GM23248 (cell line): ENCODE data around the gene ZNF32. TPM values are rescaled to one million over a fixed set of nuclear protein-coding genes. Genes with fewer than 3 reads are reported as not detected.

Experiments
- DNase-seq: peaks from one replicate; pipeline ENCODE4 v3.0.0-alpha.2; 2015
- H2AFZ ChIP-seq: fragments of 200-600 bp; sonication (generic); 2 replicates; pipeline ENCODE4 v1.6.1; 2016; ENCODE audit warnings: antibody characterized with exemption
- H3F3A ChIP-seq: fragments of 200-600 bp; sonication (generic); 2 replicates; pipeline ENCODE4 v1.6.1; 2016; ENCODE audit warnings: mild to moderate bottlenecking, antibody characterized with exemption, mixed run types; ENCODE audit not compliant: insufficient read depth
- H3K27ac ChIP-seq: fragments of 200-600 bp; sonication (generic); 2 replicates; pipeline ENCODE4 v1.5.1; 2016; ENCODE audit warnings: mild to moderate bottlenecking
- H3K27me3 ChIP-seq: fragments of 200-600 bp; sonication (generic); replicated peaks from 2 replicates; pipeline ENCODE4 v1.6.1; 2016; ENCODE audit warnings: mild to moderate bottlenecking; ENCODE audit not compliant: insufficient read depth
- H3K36me3 ChIP-seq: fragments of 200-600 bp; sonication (generic); 2 replicates; pipeline ENCODE4 v1.6.1; 2016; ENCODE audit warnings: low read depth, mild to moderate bottlenecking
- H3K4me1 ChIP-seq: fragments of 200-600 bp; sonication (generic); 2 replicates; pipeline ENCODE4 v1.6.1; 2016; ENCODE audit warnings: mild to moderate bottlenecking; ENCODE audit not compliant: insufficient read depth
- H3K4me2 ChIP-seq: fragments of 200-600 bp; sonication (generic); one replicate; pipeline ENCODE4 v1.6.1; 2016; ENCODE audit warnings: mild to moderate bottlenecking; ENCODE audit not compliant: unreplicated experiment
- H3K4me3 ChIP-seq: fragments of 200-600 bp; sonication (generic); 2 replicates; pipeline ENCODE4 v1.5.1; 2016; ENCODE audit warnings: mild to moderate bottlenecking
- H3K79me2 ChIP-seq: fragments of 200-600 bp; sonication (generic); 2 replicates; pipeline ENCODE4 v1.6.1; 2016; ENCODE audit warnings: mild to moderate bottlenecking; ENCODE audit not compliant: insufficient read depth
- H3K9ac ChIP-seq: fragments of 200-600 bp; sonication (generic); 2 replicates; pipeline ENCODE4 v1.6.1; 2016; ENCODE audit warnings: mild to moderate bottlenecking
- H3K9me2 ChIP-seq: fragments of 200-600 bp; sonication (generic); 2 replicates; pipeline ENCODE4 v1.6.1; 2016; ENCODE audit warnings: mixed run types, mild to moderate bottlenecking, moderate library complexity; ENCODE audit not compliant: insufficient read depth
- H3K9me3 ChIP-seq: fragments of 200-600 bp; sonication (generic); one replicate; pipeline ENCODE4 v1.6.1; 2017; ENCODE audit warnings: low read depth
- H4K20me1 ChIP-seq: fragments of 200-600 bp; sonication (generic); 2 replicates; pipeline ENCODE4 v1.6.0; 2016; ENCODE audit not compliant: insufficient read depth
- EZH2 ChIP-seq: fragments of 200-600 bp; sonication (generic); IDR thresholded peaks from 2 replicates; pipeline ENCODE4 v1.6.1; 2018; ENCODE audit warnings: antibody characterized with exemption, mild to moderate bottlenecking; ENCODE audit not compliant: insufficient read depth, poor library complexity, severe bottlenecking
- EZH2phosphoT487 ChIP-seq: fragments of 200-600 bp; sonication (generic); IDR thresholded peaks from 2 replicates; pipeline ENCODE4 v1.6.1; 2018; ENCODE audit warnings: antibody characterized with exemption, moderate library complexity, mild to moderate bottlenecking, low read depth; ENCODE audit not compliant: insufficient read depth
- WGBS, 2 experiments: methylation state at CpG; one replicate each; pipeline ENCODE4 v1.1.6; 2015 to 2017; ENCODE audit warnings: low lambda C conversion rate in 2 of 2, low coverage in 1 of 2; ENCODE audit errors: missing lambda C conversion rate in 2 of 2; 5-methylcytosine and 5-hydroxymethylcytosine counted together
- in situ Hi-C: fragments of 300-500 bp; cut with MboI; formaldehyde crosslinking; loops from 2 replicates; pipeline ENCODE4 v1.15.0; 2020
- polyA plus RNA-seq: library from polyadenylated mRNA; unstranded; fragments of >200 nt; fragmentation: Nextera tagmentation; extraction: Ambion mirVana; gene quantifications from 2 replicates; pipeline ENCODE4 v1.2.1, GENCODE V29; 2016
- total RNA-seq: library from RNA; depleted of rRNA; stranded (reverse); fragments of >200 nt; shearing (Covaris generic); gene quantifications from 2 replicates; pipeline ENCODE4 v1.2.3, GENCODE V29; 2014

Gene ZNF32
- total and polyA plus RNA-seq, 2 experiments from 2014 or later: 24.6 to 42.1 TPM

DNA sequence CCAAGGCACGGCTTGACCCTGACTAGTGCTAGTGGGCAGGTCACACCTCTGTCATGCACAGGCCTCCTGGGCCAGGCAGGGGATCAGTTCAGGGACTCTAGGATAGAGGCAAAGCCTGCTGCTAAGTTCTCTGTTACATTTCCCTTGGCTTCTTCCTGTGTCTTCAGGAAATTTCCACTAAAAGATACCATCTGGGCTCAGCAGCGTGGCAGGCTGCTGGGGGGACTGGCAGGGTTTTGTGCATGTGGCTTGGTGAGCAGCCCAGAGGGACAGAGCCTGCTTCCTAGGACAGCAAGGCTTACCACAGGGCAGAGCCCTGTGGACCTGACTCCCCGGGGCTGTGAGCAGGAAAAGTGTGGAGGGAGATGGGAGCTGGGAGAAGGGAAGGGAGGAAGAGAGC, 20.7 kb upstream of the ZNF32 start:
- H3K27ac ChIP-seq: no peak overlapping the region
- no peak overlapping the region for H3K4me3 ChIP-seq
- no peaks in the 10 kb centered on the region for H3K9me2 ChIP-seq
- no peaks in the 10 kb centered on the region for H3K36me3 ChIP-seq
- no peaks in the 10 kb centered on the region for H3K27me3 ChIP-seq
- TF ChIP-seq EZH2phosphoT487 (no peak), EZH2 (no peak)
- no peak overlapping the region for H2AFZ ChIP-seq
- in situ Hi-C loops: loop anchor here (25.0 kb wide), 2 partner anchors 968 to 1318 kb away; partner anchors contain the start of gene DEPP1
- no peaks in the 10 kb centered on the region for H3K79me2 ChIP-seq
- H3K4me1 ChIP-seq: peaks cover 3% of the 10 kb centered on the region; the same call in 1 of the 2 replicates
- H3K9ac ChIP-seq: no peak overlapping the region
- H3F3A ChIP-seq: no peaks in the 10 kb centered on the region
- H4K20me1 ChIP-seq: no peaks in the 10 kb centered on the region
- DNase-seq: no peak
- no peaks in the 10 kb centered on the region for H3K9me3 ChIP-seq
- no peak overlapping the region for H3K4me2 ChIP-seq
- 65 to 78% methylated on average over 3 of the region's 3 CpGs for WGBS, 2 experiments

DNA sequence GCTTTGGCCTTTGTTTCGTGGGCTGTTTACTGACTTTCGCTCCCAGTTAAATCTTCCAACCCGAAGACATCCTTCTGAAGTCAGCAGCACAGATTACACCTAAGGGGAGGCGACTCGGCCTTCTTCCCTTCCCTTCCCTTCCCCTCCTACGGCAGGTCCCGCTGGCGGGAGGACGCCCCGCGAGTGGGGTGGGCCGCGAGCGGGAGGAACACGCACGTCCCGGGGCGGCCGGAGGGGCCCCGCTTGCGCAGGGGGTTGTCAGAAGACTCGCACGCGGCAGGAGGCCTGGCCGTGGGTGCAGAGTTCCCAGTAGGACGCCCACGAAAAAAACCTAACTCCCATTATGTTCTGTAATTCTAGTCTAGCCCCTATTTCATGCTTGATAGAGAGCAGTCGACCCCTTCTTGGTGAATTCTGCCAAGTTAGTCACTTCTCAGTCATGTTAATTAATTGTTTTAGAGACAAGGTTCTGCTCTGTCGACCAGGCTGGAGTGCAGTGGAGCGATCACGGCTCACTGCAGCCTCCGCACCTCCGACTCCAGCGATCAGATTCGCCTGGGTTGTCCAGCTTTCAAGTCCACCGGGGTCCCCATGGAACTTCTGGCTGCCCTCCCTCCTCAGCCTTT, 19.2 kb upstream of the ZNF32 start:
- TF ChIP-seq EZH2 (no peak), EZH2phosphoT487 (no peak)
- Histone ChIP-seq H3K27ac (no peak overlapping the region), H3K9me3 (no peaks in the 10 kb centered on the region), H3K36me3 (no peaks in the 10 kb centered on the region), H3K4me1 (peaks cover 3% of the 10 kb centered on the region; the same call in 1 of the 2 replicates), H3F3A (no peaks in the 10 kb centered on the region), H3K9me2 (no peaks in the 10 kb centered on the region), H3K9ac (peak overlapping the region; percentile 48; the same call in 1 of the 2 replicates), H3K79me2 (no peaks in the 10 kb centered on the region), H3K4me3 (peak overlapping the region; percentile 51; the same call in 1 of the 2 replicates), H2AFZ (peak overlapping the region; percentile 80), H4K20me1 (no peaks in the 10 kb centered on the region), H3K27me3 (no peaks in the 10 kb centered on the region), H3K4me2 (peak overlapping the region; percentile 65)
- WGBS, 2 experiments: 85 to 91% methylated on average over 19 to 36 of the region's 36 CpGs
- in situ Hi-C loops: loop anchor here (25.0 kb wide), 2 partner anchors 969 to 1319 kb away; partner anchors contain the start of gene DEPP1
- no peak for DNase-seq

DNA sequence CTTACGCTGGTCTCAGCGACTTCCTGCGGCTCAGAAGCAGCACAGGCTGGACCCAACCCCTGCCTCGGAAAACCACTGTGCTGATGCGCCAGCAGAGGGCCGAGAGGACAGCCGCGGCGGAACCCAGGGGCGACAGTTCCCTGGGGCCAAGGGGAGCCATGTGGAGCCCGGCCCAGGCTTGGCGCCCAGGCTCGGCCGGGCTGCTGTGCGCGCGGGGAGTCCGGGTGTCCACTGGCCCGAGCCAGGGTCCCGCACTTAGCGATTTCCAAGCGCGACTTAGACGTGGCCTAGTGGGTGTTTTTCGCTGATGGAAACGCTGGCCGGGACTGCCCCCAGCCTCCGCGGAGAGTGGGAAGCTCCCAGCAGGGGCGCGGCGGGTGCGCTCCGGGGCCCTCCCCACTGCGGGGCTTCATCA, 18.6 kb upstream of the ZNF32 start:
- Histone ChIP-seq H3K36me3 (no peaks in the 10 kb centered on the region), H3F3A (no peaks in the 10 kb centered on the region), H3K4me1 (peaks cover 3% of the 10 kb centered on the region; the same call in 1 of the 2 replicates), H3K9me3 (no peaks in the 10 kb centered on the region), H3K27ac (no peak overlapping the region), H4K20me1 (no peaks in the 10 kb centered on the region), H3K9ac (peak overlapping the region; percentile 48; the same call in 1 of the 2 replicates), H3K4me3 (peak overlapping the region; percentile 51), H2AFZ (peak overlapping the region; percentile 80), H3K4me2 (peak overlapping the region; percentile 65), H3K27me3 (no peaks in the 10 kb centered on the region), H3K79me2 (no peaks in the 10 kb centered on the region), H3K9me2 (no peaks in the 10 kb centered on the region)
- in situ Hi-C loops: loop anchor here (25.0 kb wide), 2 partner anchors 970 to 1320 kb away; partner anchors contain the start of gene DEPP1
- DNase-seq: peak; percentile 67
- TF ChIP-seq EZH2phosphoT487 (no peak), EZH2 (no peak)
- 7 to 10% methylated on average over 26 to 35 of the region's 35 CpGs for WGBS, 2 experiments

DNA sequence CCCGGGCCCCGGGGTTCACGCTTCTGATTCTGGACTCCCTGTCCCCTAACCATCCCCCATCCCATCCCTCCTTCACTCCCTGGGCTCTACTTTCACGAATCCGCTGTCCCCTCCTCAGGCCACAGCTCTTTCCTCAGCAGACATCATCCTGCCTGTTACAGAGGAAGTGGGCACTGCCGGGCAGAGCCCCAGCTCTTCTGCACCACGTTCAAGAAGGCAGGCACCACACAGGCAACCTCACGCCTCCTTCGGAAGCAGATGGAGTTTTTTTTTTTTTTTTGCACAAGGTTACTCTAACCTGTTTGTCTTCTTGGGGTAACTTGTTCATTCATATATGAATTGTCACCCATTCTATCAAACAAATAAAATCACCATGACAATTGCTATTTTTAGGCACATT, 17.9 kb upstream of the ZNF32 start:
- in situ Hi-C loops: loop anchor here (25.0 kb wide), 2 partner anchors 971 to 1321 kb away; partner anchors contain the start of gene DEPP1
- H3F3A ChIP-seq: no peaks in the 10 kb centered on the region
- H3K4me3 ChIP-seq: no peak overlapping the region
- 88 to 92% methylated on average over 8 to 9 of the region's 9 CpGs for WGBS, 2 experiments
- H3K9me2 ChIP-seq: no peaks in the 10 kb centered on the region
- TF ChIP-seq EZH2phosphoT487 (no peak), EZH2 (no peak)
- H3K79me2 ChIP-seq: no peaks in the 10 kb centered on the region
- no peak overlapping the region for H3K9ac ChIP-seq
- H2AFZ ChIP-seq: no peak overlapping the region
- H3K27me3 ChIP-seq: no peaks in the 10 kb centered on the region
- H3K27ac ChIP-seq: no peak overlapping the region
- no peaks in the 10 kb centered on the region for H4K20me1 ChIP-seq
- no peaks in the 10 kb centered on the region for H3K36me3 ChIP-seq
- H3K4me1 ChIP-seq: no peaks in the 10 kb centered on the region
- DNase-seq: no peak
- H3K9me3 ChIP-seq: no peaks in the 10 kb centered on the region
- H3K4me2 ChIP-seq: no peak overlapping the region
